WTC11 (cell line): ENCODE results near the gene USP10.

Experiments
- ATF3 ChIP-seq: sonication (generic); formaldehyde crosslinking; conservative IDR thresholded peaks from 2 replicates; pipeline ENCODE4 v1.8.1; 2022; ENCODE audit warnings: mild to moderate bottlenecking, missing genetic modification reagents
- CREB1 ChIP-seq: sonication (generic); formaldehyde crosslinking; IDR thresholded peaks from 2 replicates; pipeline ENCODE4 v1.8.0; 2023; ENCODE audit warnings: mild to moderate bottlenecking, missing genetic modification reagents
- CTCF ChIP-seq: fragments of 200-600 bp; IDR thresholded peaks from 2 replicates; pipeline ENCODE4 v1.8.0; 2022; ENCODE audit warnings: antibody characterized with exemption
- E2F5 ChIP-seq: sonication (generic); formaldehyde crosslinking; IDR thresholded peaks from 2 replicates; pipeline ENCODE4 v1.8.1; 2022; ENCODE audit warnings: mild to moderate bottlenecking, moderate library complexity, missing genetic modification reagents
- ELF4 ChIP-seq: sonication (generic); formaldehyde crosslinking; IDR thresholded peaks from 2 replicates; pipeline ENCODE4 v1.8.1; 2022; ENCODE audit warnings: low read depth, mild to moderate bottlenecking, moderate library complexity, missing genetic modification reagents
- ESRRA ChIP-seq: sonication (generic); formaldehyde crosslinking; IDR thresholded peaks from 2 replicates; pipeline ENCODE4 v1.8.1; 2022; ENCODE audit warnings: mild to moderate bottlenecking, missing genetic modification reagents, borderline replicate concordance
- FOXK1 ChIP-seq: sonication (generic); formaldehyde crosslinking; IDR thresholded peaks from 2 replicates; pipeline ENCODE4 v1.8.0; 2022; ENCODE audit warnings: mild to moderate bottlenecking, moderate library complexity, missing genetic modification reagents
- FOXP1 ChIP-seq: sonication (generic); formaldehyde crosslinking; IDR thresholded peaks from 2 replicates; pipeline ENCODE4 v1.8.0; 2022; ENCODE audit warnings: missing genetic modification reagents, mild to moderate bottlenecking, moderate library complexity, borderline replicate concordance
- NFE2L1 ChIP-seq: sonication (generic); formaldehyde crosslinking; IDR thresholded peaks from 2 replicates; pipeline ENCODE4 v1.8.1; 2023; ENCODE audit warnings: missing genetic modification reagents
- PRDM15 ChIP-seq: sonication (generic); formaldehyde crosslinking; IDR thresholded peaks from 2 replicates; pipeline ENCODE4 v1.8.0; 2022; ENCODE audit warnings: missing genetic modification reagents
- PREB ChIP-seq: sonication (generic); formaldehyde crosslinking; IDR thresholded peaks from 2 replicates; pipeline ENCODE4 v1.8.1; 2022; ENCODE audit warnings: mild to moderate bottlenecking, missing genetic modification reagents, moderate library complexity, borderline replicate concordance
- TP53 ChIP-seq: sonication (generic); formaldehyde crosslinking; IDR thresholded peaks from 2 replicates; pipeline ENCODE4 v1.8.1; 2023; ENCODE audit warnings: mild to moderate bottlenecking, missing genetic modification reagents
- USF2 ChIP-seq: sonication (generic); formaldehyde crosslinking; IDR thresholded peaks from 2 replicates; pipeline ENCODE4 v1.8.1; 2023; ENCODE audit warnings: mild to moderate bottlenecking, missing genetic modification reagents, moderate library complexity
- ZNF121 ChIP-seq: sonication (generic); formaldehyde crosslinking; IDR thresholded peaks from 2 replicates; pipeline ENCODE4 v1.8.0; 2023; ENCODE audit warnings: missing genetic modification reagents

GRCh38 chr16:84735849-84736586 lies 36.2 kb downstream of the USP10 start:
- no peak for TF ChIP-seq ATF3 (CRISPR knock-in tag)
- TF ChIP-seq PREB (CRISPR knock-in tag), result no peak
- TF ChIP-seq CTCF, result no peak
- no peak for TF ChIP-seq CREB1
- TF ChIP-seq E2F5 (CRISPR knock-in tag), result no peak
- TF ChIP-seq FOXP1, result no peak
- TF ChIP-seq NFE2L1 (CRISPR knock-in tag), result no peak
- no peak for TF ChIP-seq USF2 (CRISPR knock-in tag)
- no peak for TF ChIP-seq ZNF121 (CRISPR knock-in tag)
- TF ChIP-seq PRDM15 (CRISPR knock-in tag), result no peak
- TF ChIP-seq ESRRA (CRISPR knock-in tag), result no peak
- no peak for TF ChIP-seq ELF4
- no peak for TF ChIP-seq TP53 (CRISPR knock-in tag)
- no peak for TF ChIP-seq FOXK1
